ENCODE results near the gene DAPK2.

The DAPK2 gene

DNA sequence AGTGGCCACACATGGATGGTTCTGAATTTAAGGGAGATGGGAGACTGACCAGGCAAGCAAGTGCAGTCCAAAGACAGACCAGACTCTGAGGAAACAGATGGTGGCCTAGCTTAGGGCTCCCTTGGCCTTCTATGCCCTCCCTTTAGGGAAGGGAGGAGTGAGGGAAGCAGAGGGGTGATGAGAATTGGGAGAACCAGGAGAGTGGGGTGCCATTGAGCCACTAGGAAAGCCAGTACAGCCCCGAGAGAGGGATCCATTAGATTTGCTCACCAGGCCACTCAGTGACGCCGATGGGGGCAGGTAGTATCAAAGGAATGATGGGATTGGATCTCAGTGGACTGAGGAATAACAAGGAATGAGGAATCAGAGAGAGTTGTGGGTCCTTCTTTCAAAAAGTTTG is 182.1 kb downstream of the DAPK2 start:
- DNase-seq (ENCODE audit: low spot score), result no peak

DNA sequence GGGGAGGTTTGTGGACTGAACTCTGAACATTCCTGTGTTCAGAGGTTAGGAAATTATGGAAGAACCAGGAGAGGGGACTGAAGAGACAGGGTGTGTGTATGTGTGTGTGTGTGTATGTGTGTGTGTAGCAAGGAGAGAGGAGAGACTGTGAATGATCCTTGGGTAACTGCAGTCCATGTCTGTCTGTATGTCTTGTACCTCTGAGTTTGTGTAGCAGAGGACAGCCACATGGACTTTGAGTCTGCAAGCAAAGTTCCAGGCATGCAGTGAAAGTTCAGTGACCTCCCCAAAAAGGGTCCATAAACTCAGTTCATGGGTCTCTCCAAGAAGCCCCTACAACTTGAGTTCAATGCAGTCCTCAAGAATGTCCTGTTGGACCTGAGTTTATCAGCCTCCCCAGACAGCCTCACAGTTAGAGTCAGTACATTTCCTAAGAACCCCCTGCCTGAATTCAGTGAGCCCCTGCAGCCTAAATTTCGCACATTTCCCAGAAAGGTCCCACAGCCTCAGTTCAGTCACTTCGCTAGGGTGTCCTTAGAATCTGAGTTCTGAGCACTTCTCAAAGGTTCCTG is 184.3 kb downstream of the DAPK2 start:
- no peak for DNase-seq (ENCODE audit: low spot score)

DNA sequence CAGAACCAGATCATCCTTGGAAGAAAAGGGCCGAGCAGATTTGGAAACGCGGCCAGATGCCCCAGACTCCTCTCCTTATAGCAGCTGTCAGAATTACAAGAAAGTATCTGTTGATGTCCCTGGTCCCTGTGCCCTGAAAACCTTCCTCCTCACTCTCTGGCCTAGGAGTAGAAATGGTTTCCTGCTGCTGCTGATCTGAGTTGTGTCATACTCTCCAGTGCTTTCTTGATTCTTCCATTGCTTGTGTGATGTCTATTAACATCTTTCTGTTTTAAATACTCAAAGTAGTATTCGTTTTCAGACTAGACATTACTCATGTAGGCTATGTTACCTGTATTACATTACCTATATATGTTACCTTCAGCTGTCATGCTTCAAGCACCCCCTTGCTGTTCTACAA is 185.7 kb downstream of the DAPK2 start:
- DNase-seq (ENCODE audit: low spot score), result no peak

DNA sequence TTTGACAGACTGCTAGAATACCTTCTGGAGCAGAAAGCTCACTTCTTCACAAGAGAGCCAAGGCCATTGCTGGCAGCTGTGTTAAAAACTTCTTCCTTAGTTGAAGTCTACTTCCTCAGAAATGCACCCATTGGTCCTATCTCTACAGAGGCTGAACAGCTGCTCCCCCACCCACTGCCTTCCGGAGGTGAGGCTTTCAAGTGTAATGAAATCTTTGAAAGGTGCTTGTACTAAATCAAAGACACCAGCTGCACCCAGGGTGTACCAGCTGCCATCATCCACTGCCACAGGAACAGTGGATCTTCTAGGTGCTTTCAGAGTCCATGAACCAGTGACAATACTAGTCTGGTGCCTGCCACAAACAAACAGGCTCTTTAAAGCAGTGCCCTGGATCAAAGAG is 186.1 kb downstream of the DAPK2 start:
- no peak for DNase-seq (ENCODE audit: low spot score)

DNA sequence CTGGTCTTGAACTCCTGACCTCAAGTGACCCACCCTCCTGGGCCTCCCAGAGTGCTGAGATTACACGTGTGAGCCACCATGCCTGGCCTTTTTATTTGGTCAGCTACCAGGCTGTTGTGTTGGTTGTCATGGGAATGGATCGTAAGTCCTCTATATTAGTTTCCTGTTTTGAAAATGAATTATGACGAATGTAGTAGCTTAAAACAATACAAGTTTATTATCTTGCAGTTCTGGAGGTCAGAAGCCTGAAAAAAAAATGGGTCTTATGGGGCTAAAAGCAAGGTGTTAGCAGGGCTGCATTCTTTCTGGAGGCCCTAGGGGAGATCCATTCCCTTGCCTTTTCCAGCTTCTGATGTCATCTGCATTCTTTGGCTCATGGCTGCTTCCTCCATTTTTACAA is 187.4 kb downstream of the DAPK2 start:
- DNase-seq (ENCODE audit: low spot score), result no peak

DNA sequence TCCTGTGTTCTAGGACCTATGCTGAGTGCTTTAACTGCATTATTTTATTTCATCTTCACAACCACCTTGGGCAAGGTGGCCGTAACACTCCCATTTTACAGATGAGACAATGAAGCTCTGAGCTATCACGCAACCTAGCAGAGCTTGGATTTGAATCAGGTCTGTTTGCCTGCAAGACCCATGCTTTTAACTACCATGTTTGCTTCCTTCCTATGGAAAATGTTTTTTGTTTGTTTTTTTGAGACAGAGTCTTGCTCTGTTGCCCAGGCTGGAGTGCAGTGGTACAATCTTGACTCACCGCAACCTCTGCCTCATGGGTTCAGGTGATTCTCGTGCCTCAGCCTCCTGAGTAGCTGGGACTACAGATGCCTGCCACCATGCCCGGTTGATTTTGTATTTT is 187.8 kb downstream of the DAPK2 start:
- no peak for DNase-seq (ENCODE audit: low spot score)

DNA sequence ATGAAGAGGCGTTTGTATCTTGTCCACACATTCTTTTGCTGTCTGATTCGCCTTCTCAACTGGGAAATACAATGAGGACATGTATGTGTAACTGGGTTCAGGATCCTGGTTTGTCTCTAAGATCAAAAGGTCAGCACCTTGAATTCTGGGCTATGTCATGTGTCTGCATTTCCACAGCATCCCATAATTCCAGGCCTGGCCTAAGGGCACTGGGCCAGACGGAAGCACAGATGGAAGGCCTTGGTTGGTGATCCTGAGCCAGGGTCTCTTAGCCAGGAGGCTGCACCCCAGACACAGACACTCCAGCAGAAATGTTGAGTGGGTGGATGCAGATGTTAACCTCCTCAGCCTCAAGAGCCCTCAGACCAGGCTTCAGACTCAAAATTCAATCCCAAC is 188.8 kb downstream of the DAPK2 start:
- no peak for DNase-seq (ENCODE audit: low spot score)

Data from globus pallidus (tissue), 1 donor.